NCI-H187 treated with DMSO at 0.1 percent for 48 hours (cell line): ENCODE measurements around the gene CTXN1.
"Not testable (repeated sequence)": the region's sequence is repeated elsewhere in the genome, so short reads cannot be mapped to it uniquely, and the experiment has no call there.

Source experiments
- DNase-seq: peaks from one replicate; lab custom pipeline; 2025; lab: John Stamatoyannopoulos, UW

The CTXN1 gene

GRCh38 chr19:7926021-7926726 is at the start of gene CTXN1:
Gene CTXN1, minus strand, starts transcription at chr19:7926135. Its CDS starts 597 bp downstream, at chr19:7925538.
- no peak for DNase-seq

- no peak for DNase-seq
Observed at GRCh38 chr19:7975037-7975436, 49.1 kb upstream of the CTXN1 start.

- no peak for DNase-seq
Observed at GRCh38 chr19:7973883-7974282, 47.9 kb upstream of the CTXN1 start.

GRCh38 chr19:7971553-7972520 is 45.9 kb upstream of the CTXN1 start:
- DNase-seq, result no peak

GRCh38 chr19:7970716-7971448 is 44.9 kb upstream of the CTXN1 start:
- DNase-seq, result no peak

- DNase-seq, result no peak
Observed at GRCh38 chr19:7969555-7969939, 43.6 kb upstream of the CTXN1 start.

- no peak for DNase-seq
Observed at GRCh38 chr19:7968796-7969554, 43.0 kb upstream of the CTXN1 start.

- DNase-seq, result no peak
Observed at GRCh38 chr19:7968008-7968795, 42.3 kb upstream of the CTXN1 start.

GRCh38 chr19:7965921-7966665 is 40.2 kb upstream of the CTXN1 start:
- no peak for DNase-seq

GRCh38 chr19:7965259-7965841 is 39.4 kb upstream of the CTXN1 start:
- DNase-seq, result no peak

- DNase-seq, result no peak
Observed at GRCh38 chr19:7963566-7963965, 37.6 kb upstream of the CTXN1 start.

- DNase-seq, result no peak
Observed at GRCh38 chr19:7962644-7963268, 36.8 kb upstream of the CTXN1 start.

GRCh38 chr19:7961920-7962626 is 36.1 kb upstream of the CTXN1 start:
- no peak for DNase-seq

GRCh38 chr19:7961082-7961481 is 35.1 kb upstream of the CTXN1 start:
- not testable (repeated sequence) for DNase-seq

- no peak for DNase-seq
Observed at GRCh38 chr19:7959211-7959610, 33.3 kb upstream of the CTXN1 start.

GRCh38 chr19:7955696-7956095 is 29.8 kb upstream of the CTXN1 start:
- no peak for DNase-seq

GRCh38 chr19:7953576-7953975 is 27.6 kb upstream of the CTXN1 start:
- no peak for DNase-seq

GRCh38 chr19:7953060-7953459 is 27.1 kb upstream of the CTXN1 start:
- no peak for DNase-seq

GRCh38 chr19:7947939-7948338 is 22.0 kb upstream of the CTXN1 start:
- no peak for DNase-seq
